DND-41 (cell line): ENCODE data around the gene GAPDH.

Experiments
- ATAC-seq: fragments of 200-7000 bp; cut with Tn5 transposase; 3 replicates; pipeline ENCODE4 v1.9.1; 2021; ENCODE audit warnings: low read depth; ENCODE audit not compliant: insufficient read depth
- DNase-seq: peaks from one replicate; pipeline ENCODE4 v3.0.0-alpha.2; 2020
- H2AFZ ChIP-seq: 2 replicates; pipeline ENCODE4 v1.6.0; 2012; ENCODE audit warnings: low read depth, low read length
- H3K27ac ChIP-seq: 2 replicates; pipeline ENCODE4 v1.5.1; 2012; ENCODE audit warnings: low read length, inconsistent platforms
- H3K27me3 ChIP-seq: fragments of 200-600 bp; sonication (generic); 2 replicates; pipeline ENCODE4 v1.6.0; 2012; ENCODE audit warnings: low read length, mild to moderate bottlenecking, inconsistent platforms; ENCODE audit not compliant: insufficient read depth, poor library complexity
- H3K36me3 ChIP-seq: 2 replicates; pipeline ENCODE4 v1.5.1; 2012; ENCODE audit warnings: low read length, inconsistent platforms; ENCODE audit not compliant: insufficient read depth
- H3K4me1 ChIP-seq: 2 replicates; pipeline ENCODE4 v1.5.1; 2012; ENCODE audit warnings: mild to moderate bottlenecking, low read length; ENCODE audit not compliant: insufficient read depth
- H3K4me2 ChIP-seq: 2 replicates; pipeline ENCODE4 v1.6.0; 2012; ENCODE audit warnings: mild to moderate bottlenecking, moderate library complexity, low read length, inconsistent platforms; ENCODE audit not compliant: insufficient read depth
- H3K4me3 ChIP-seq, 2 experiments: fragments of 200-600 bp in 1 of 2; shearing (Covaris generic) in 1 of 2; 2 replicates each; pipeline ENCODE4 v1.5.1; 2012 to 2016; ENCODE audit warnings: inconsistent platforms in 2 of 2, low read length in 2 of 2, mild to moderate bottlenecking in 2 of 2, low read depth in 1 of 2, moderate library complexity in 1 of 2
- H3K79me2 ChIP-seq: 2 replicates; pipeline ENCODE4 v1.6.0; 2012; ENCODE audit warnings: low read length, inconsistent platforms; ENCODE audit not compliant: insufficient read depth
- H3K9ac ChIP-seq: 2 replicates; pipeline ENCODE4 v1.6.0; 2012; ENCODE audit warnings: low read depth, mild to moderate bottlenecking, inconsistent platforms, low read length, moderate library complexity
- H3K9me3 ChIP-seq: 2 replicates; pipeline ENCODE4 v1.5.1; 2012; ENCODE audit warnings: low read length, moderate library complexity, mild to moderate bottlenecking, inconsistent platforms; ENCODE audit not compliant: insufficient read depth, severe bottlenecking
- H4K20me1 ChIP-seq: 2 replicates; pipeline ENCODE4 v1.6.0; 2012; ENCODE audit warnings: low read length; ENCODE audit not compliant: insufficient read depth
- EZH2 ChIP-seq: IDR thresholded peaks from 3 replicates; pipeline ENCODE4 v1.6.1; 2012; ENCODE audit warnings: borderline replicate concordance, low read depth, mild to moderate bottlenecking, moderate library complexity, low read length, inconsistent platforms; ENCODE audit not compliant: severe bottlenecking
- TF ChIP-seq, protein P1 (sequence below): IDR thresholded peaks from 2 replicates; pipeline ENCODE4 v1.5.1; 2012; ENCODE audit warnings: borderline replicate concordance, low read length, moderate library complexity, mild to moderate bottlenecking; ENCODE audit not compliant: poor library complexity, severe bottlenecking; ENCODE audit errors: extremely low read depth

Gene GAPDH

DNA sequence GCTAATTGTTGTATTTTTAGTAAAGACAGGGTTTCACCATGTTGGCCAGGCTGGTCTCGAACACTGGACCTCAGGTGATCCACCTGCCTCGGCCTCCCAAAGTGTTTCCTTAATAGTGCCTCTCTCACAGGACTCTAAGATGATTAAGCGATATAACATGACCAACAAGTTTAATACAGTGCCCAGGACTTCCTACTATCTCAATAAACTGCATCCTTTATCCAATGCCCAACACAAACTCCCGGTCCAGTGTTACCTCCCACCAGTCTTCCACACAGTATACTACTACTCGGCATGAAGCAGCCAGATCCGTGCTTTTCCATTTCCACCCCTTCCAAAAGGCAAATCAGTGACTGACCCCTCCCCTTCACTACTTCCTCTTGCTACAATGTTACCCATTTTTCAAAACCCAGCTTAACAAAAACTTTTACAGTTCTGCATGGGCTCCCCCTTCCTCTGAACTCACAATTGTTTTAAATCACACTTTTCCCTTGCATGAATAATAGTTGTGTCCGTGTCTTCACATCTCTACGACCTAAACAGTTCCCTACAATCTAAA is 32.9 kb downstream of the GAPDH start:
- H3K4me3 ChIP-seq = peak overlapping the region; percentile 75 to 91
- peaks cover 38% of the 10 kb centered on the region for H3K4me1 ChIP-seq
- H3K27me3 ChIP-seq = no peaks in the 10 kb centered on the region
- H2AFZ ChIP-seq = peak overlapping the region; percentile 99
- H4K20me1 ChIP-seq = peaks cover 15% of the 10 kb centered on the region
- H3K9ac ChIP-seq = peak overlapping the region; percentile 79
- H3K79me2 ChIP-seq = peaks cover 53% of the 10 kb centered on the region
- ATAC-seq (no peak), DNase-seq (no peak)
- H3K4me2 ChIP-seq = peak overlapping the region; percentile 71
- TF ChIP-seq, protein P1, sequence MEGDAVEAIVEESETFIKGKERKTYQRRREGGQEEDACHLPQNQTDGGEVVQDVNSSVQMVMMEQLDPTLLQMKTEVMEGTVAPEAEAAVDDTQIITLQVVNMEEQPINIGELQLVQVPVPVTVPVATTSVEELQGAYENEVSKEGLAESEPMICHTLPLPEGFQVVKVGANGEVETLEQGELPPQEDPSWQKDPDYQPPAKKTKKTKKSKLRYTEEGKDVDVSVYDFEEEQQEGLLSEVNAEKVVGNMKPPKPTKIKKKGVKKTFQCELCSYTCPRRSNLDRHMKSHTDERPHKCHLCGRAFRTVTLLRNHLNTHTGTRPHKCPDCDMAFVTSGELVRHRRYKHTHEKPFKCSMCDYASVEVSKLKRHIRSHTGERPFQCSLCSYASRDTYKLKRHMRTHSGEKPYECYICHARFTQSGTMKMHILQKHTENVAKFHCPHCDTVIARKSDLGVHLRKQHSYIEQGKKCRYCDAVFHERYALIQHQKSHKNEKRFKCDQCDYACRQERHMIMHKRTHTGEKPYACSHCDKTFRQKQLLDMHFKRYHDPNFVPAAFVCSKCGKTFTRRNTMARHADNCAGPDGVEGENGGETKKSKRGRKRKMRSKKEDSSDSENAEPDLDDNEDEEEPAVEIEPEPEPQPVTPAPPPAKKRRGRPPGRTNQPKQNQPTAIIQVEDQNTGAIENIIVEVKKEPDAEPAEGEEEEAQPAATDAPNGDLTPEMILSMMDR = no peak
- TF ChIP-seq EZH2 = no peak
- H3K27ac ChIP-seq = peak overlapping the region; percentile 79
- no peaks in the 10 kb centered on the region for H3K9me3 ChIP-seq
- H3K36me3 ChIP-seq = peaks cover 76% of the 10 kb centered on the region

- Histone ChIP-seq H4K20me1 (peaks cover 3% of the 10 kb centered on the region; the same call in 1 of the 2 replicates), H3K79me2 (peaks cover 39% of the 10 kb centered on the region), H3K4me3 (peak overlapping the region in 1 of 2 experiments; percentile 91; a peak in 1 of 4 replicates), H3K9me3 (no peaks in the 10 kb centered on the region), H3K4me1 (peaks cover 38% of the 10 kb centered on the region), H3K9ac (peak overlapping the region; percentile 79; the same call in 1 of the 2 replicates), H3K27ac (no peak overlapping the region), H3K27me3 (no peaks in the 10 kb centered on the region), H2AFZ (no peak overlapping the region), H3K4me2 (peak overlapping the region; percentile 71), H3K36me3 (peaks cover 79% of the 10 kb centered on the region)
- TF ChIP-seq EZH2 = no peak
- TF ChIP-seq, protein P1 = no peak
- ATAC-seq (no peak), DNase-seq (no peak)
Observed at GRCh38 chr12:6569312-6569711, 35.0 kb downstream of the GAPDH start.

DNA sequence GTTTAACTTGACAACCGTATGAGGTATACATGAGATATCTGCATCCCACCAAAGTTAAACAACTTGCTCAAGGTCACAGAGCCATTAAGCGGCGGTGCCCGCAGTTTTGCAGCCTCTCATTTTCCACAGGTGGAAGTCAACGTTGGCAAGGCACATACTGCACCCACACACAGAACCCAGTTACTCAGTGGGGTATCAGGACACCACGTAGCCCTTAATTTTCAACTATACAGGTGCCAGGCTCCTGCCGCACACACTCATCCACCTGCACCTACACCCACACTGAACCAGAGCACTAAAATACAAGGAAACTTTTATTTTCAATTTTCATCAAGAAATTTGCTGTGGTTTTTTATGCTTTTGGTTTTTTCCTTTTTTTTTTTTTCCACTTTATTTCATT is 35.5 kb downstream of the GAPDH start:
- Histone ChIP-seq H3K4me2 (peak overlapping the region; percentile 71; the same call in 1 of the 2 replicates), H3K4me1 (peaks cover 38% of the 10 kb centered on the region), H3K79me2 (peaks cover 39% of the 10 kb centered on the region), H3K9me3 (no peaks in the 10 kb centered on the region), H3K27me3 (no peaks in the 10 kb centered on the region), H3K4me3 (no peak overlapping the region), H3K9ac (no peak overlapping the region), H3K36me3 (peaks cover 81% of the 10 kb centered on the region), H4K20me1 (peaks cover 3% of the 10 kb centered on the region; the same call in 1 of the 2 replicates), H2AFZ (no peak overlapping the region), H3K27ac (no peak overlapping the region)
- TF ChIP-seq, protein P1 = no peak
- TF ChIP-seq EZH2 = no peak
- DNase-seq (no peak), ATAC-seq (no peak)
